GM12878 (cell line): Measurements from ENCODE around the gene CEP126.

ENCODE experiments used
- BCL3 ChIP-seq: IDR thresholded peaks from 2 replicates; pipeline ENCODE4 v1.6.1; 2011; ENCODE audit warnings: borderline replicate concordance, low read depth, mild to moderate bottlenecking, moderate library complexity, low read length; ENCODE audit not compliant: insufficient read depth, poor library complexity, severe bottlenecking
- CHD1 ChIP-seq: IDR thresholded peaks from 2 replicates; pipeline ENCODE4 v1.6.1; 2012; ENCODE audit warnings: low read depth, low read length, improper control_type of control experiment
- CTCF ChIP-seq, 3 experiments: IDR thresholded peaks in 2 of 3; conservative IDR thresholded peaks in 1 of 3; 2 replicates each; pipeline ENCODE4 v1.5.1; 2011; ENCODE audit warnings: low read depth in 3 of 3, low read length in 3 of 3, mild to moderate bottlenecking in 3 of 3, control low read depth in 2 of 3, moderate library complexity in 2 of 3, inconsistent platforms in 1 of 3, mixed read lengths in 1 of 3; ENCODE audit not compliant: control insufficient read depth in 2 of 3, insufficient read depth in 1 of 3; ENCODE audit errors: extremely low read depth in 1 of 3
- EP300 ChIP-seq, 2 experiments: fragments of 150-350 bp in 1 of 2; IDR thresholded peaks; 2 replicates each; pipeline ENCODE4 v1.6.1; 2011 to 2012; ENCODE audit warnings: low read depth in 2 of 2, low read length in 2 of 2, borderline replicate concordance in 1 of 2, improper control_type of control experiment in 1 of 2, inconsistent platforms in 1 of 2; ENCODE audit not compliant: control insufficient read depth in 1 of 2
- ETV6 ChIP-seq, 2 experiments: fragments of 450-650 bp in 1 of 2; IDR thresholded peaks in 1 of 2; conservative IDR thresholded peaks in 1 of 2; 2 replicates each; pipeline ENCODE4 v1.6.1; 2014; ENCODE audit warnings: antibody characterized with exemption in 1 of 2, borderline replicate concordance in 1 of 2, low read depth in 1 of 2, mild to moderate bottlenecking in 1 of 2, moderate library complexity in 1 of 2
- EZH2 ChIP-seq: IDR thresholded peaks from 2 replicates; pipeline ENCODE4 v1.6.1; 2012; ENCODE audit warnings: low read depth, mild to moderate bottlenecking, control low read depth, inconsistent platforms, low read length, borderline replicate concordance; ENCODE audit not compliant: control insufficient read depth
- FOXK2 ChIP-seq: fragments of 450-650 bp; IDR thresholded peaks from 2 replicates; pipeline ENCODE4 v1.6.1; 2017; ENCODE audit warnings: mild to moderate bottlenecking, moderate library complexity
- MYB ChIP-seq: fragments of 150-350 bp; IDR thresholded peaks from 2 replicates; pipeline ENCODE4 v1.6.1; 2014; ENCODE audit warnings: mild to moderate bottlenecking, low read depth, low read length, borderline replicate concordance
- POLR2A ChIP-seq: IDR thresholded peaks from 2 replicates; pipeline ENCODE4 v1.6.1; 2011; ENCODE audit warnings: low read depth, mild to moderate bottlenecking, low read length
- POLR2AphosphoS5 ChIP-seq: IDR thresholded peaks from 2 replicates; pipeline ENCODE4 v1.6.1; 2011; ENCODE audit warnings: mild to moderate bottlenecking, low read length, inconsistent platforms
- RB1 ChIP-seq: fragments of 450-650 bp; formaldehyde crosslinking; IDR thresholded peaks from 2 replicates; pipeline ENCODE4 v1.6.1; 2017; ENCODE audit warnings: mild to moderate bottlenecking, borderline replicate concordance

- TF ChIP-seq EZH2 (no peak), FOXK2 (no peak), ETV6 (conservative IDR thresholded peaks at IDR 0.05 in 1 of 2, IDR thresholded peaks at IDR 0.05 in 1 of 2; ENCODE audit: borderline replicate concordance in 1 of 2, low read depth in 1 of 2) (no peak), CTCF (IDR thresholded peaks at IDR 0.05 in 2 of 3, conservative IDR thresholded peaks at IDR 0.05 in 1 of 3; ENCODE audit: control insufficient read depth in 2 of 3, extremely low read depth in 1 of 3, insufficient read depth in 1 of 3, low read depth in 3 of 3, low read length in 3 of 3) (no peak), BCL3 (no peak), POLR2A (no peak), CHD1 (no peak), RB1 (no peak), POLR2AphosphoS5 (no peak), MYB (no peak), EP300 (IDR thresholded peaks at IDR 0.05; ENCODE audit: borderline replicate concordance in 1 of 2, control insufficient read depth in 1 of 2, low read depth in 2 of 2, low read length in 2 of 2) (no peak)
Measured at GRCh38 chr11:101867951-101868350, 46.9 kb upstream of the CEP126 start.
